GM12864 (cell line): ENCODE results near the gene NTN1.

Experiments used
- DNase-seq: peaks from one replicate; pipeline ENCODE4 v3.0.0-alpha.2; 2011; ENCODE audit warnings: low read depth
- H3K4me3 ChIP-seq: 2 replicates; pipeline ENCODE4 v1.5.1; 2011; ENCODE audit warnings: mild to moderate bottlenecking, low read depth, low read length, control low read depth
- TF ChIP-seq, protein P1 (sequence below): IDR thresholded peaks from 2 replicates; pipeline ENCODE4 v1.5.1; 2011; ENCODE audit warnings: low read depth, mild to moderate bottlenecking, moderate library complexity, low read length, control low read depth, inconsistent platforms; ENCODE audit errors: missing control alignments

Gene NTN1

GRCh38 chr17:9203771-9204425, 182.6 kb downstream of the NTN1 start:
- TF ChIP-seq, protein P1, sequence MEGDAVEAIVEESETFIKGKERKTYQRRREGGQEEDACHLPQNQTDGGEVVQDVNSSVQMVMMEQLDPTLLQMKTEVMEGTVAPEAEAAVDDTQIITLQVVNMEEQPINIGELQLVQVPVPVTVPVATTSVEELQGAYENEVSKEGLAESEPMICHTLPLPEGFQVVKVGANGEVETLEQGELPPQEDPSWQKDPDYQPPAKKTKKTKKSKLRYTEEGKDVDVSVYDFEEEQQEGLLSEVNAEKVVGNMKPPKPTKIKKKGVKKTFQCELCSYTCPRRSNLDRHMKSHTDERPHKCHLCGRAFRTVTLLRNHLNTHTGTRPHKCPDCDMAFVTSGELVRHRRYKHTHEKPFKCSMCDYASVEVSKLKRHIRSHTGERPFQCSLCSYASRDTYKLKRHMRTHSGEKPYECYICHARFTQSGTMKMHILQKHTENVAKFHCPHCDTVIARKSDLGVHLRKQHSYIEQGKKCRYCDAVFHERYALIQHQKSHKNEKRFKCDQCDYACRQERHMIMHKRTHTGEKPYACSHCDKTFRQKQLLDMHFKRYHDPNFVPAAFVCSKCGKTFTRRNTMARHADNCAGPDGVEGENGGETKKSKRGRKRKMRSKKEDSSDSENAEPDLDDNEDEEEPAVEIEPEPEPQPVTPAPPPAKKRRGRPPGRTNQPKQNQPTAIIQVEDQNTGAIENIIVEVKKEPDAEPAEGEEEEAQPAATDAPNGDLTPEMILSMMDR = no peak
- no peak overlapping the region for H3K4me3 ChIP-seq
- DNase-seq = no peak

DNA sequence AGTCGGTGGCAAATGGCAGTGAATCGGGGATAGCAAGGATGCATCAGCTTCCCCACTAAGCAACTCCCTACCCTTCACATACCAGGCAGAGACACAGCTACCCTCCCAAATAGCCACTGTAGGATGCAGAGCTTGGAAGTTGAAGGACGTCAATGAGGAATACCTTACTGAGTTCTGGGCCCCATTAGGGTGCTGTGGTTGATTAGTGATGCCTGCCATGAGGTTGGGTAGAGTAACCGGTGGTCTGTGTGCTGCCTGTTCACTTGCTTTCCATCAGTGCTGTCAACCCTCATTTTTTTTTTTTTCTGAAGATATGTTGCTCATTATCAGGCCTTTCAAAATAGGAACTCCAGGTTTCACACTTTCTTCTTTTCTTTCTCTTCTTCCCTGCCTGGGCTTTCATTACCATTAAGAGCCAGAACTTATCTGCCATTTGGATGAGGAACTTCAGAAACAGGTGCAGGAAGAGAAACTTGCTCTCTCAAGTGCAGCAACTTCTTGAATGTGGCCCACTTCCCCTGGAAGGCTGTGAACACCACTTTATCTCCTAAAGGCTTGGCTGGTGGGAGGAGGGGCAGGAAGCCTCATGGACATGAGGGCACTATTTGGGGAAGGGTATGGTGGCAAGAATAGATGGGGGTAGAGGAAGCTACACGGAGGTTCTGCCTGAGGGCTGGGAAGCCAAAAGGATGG, 183.5 kb downstream of the NTN1 start:
- H3K4me3 ChIP-seq = no peak overlapping the region
- TF ChIP-seq, protein P1 = no peak
- no peak for DNase-seq

DNA sequence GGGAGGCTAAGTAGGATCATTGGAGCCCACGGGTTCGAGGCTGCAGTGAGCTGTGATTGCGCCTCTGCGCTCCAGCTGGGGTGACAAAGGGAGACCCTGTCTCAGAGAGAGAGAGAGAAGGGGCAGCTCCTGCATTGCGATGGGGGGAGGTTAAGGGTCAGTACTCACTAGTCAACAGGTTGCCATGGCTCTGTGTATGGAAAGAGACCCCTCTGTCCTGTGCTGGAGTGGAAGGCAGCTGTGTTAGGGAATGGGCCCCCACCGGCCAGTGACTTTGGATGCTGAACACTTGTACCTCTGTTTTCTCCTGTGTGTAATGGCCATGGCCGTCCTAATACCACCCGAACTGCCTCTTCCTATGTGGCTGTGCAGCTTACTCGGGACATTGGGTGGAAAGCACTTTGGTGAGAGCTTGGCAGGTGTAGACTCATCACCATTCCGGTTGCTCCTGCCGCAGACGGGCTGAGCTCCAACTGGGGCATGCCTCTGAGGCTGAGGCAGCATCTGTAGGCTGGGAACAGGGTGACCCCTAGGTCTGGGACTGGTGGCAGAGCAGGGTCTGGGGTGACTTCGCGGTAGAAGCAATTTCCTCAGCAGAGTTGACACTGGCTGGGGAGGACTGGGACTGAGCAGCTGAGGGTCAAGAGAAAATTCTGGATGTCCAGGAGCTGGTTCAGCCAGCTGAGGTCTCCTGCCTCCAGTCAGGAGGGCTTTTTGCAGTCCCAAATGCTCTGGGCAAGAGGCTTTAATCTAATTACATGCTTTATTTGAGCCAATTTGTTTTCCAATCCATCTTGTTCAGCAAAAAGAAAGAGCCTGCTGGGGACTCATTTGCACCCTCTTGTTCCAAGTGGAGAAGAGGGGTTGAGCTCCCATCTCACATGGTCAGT, 184.5 kb downstream of the NTN1 start:
- DNase-seq = no peak
- no peak overlapping the region for H3K4me3 ChIP-seq
- TF ChIP-seq, protein P1 = no peak

GRCh38 chr17:9206410-9206703, 185.0 kb downstream of the NTN1 start:
- DNase-seq = no peak
- no peak overlapping the region for H3K4me3 ChIP-seq
- TF ChIP-seq, protein P1 = no peak

- TF ChIP-seq, protein P1 = no peak
- H3K4me3 ChIP-seq = no peak overlapping the region
- DNase-seq = no peak
Observed at GRCh38 chr17:9206741-9207332, 185.5 kb downstream of the NTN1 start.

DNA sequence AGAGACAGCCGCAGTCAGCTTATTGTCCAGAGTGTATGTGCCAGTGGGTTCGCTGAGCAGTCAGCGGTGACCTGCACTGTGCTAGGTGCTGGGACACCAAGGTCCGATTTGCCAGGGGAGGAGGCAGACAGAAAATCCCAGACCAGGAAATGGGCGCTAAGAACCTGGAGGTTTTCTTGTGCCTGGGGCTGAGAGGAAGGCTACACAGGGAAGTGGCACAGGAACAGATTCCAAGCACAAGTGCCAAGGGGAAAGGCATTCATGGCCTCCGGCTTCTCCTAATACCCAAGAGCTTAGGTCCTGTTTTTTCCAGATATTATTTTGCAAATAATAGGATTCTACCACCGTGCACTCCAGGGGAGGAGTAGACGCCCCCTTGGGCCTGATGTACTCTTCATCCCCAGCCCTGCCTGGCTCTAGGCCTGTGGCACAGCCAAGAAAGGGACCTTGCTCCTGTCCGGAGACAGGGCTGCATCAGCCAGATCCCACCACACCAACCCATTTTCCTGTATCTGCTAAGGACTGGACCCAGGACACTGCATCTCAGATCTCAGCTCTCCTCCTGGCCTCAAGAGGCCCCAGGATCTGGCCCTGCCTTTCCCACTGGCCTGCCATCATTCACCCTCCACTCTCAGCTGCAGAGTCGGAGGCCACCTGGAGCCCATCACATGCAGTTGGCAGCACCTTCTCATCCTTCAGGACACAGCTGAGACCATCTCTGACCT, 187.2 kb downstream of the NTN1 start:
- DNase-seq = no peak
- no peak overlapping the region for H3K4me3 ChIP-seq
- TF ChIP-seq, protein P1 = no peak
